Mesodermal cell (in vitro differentiated cells): ENCODE measurements around the gene ZFHX2.

Experiments used
- H3K27ac ChIP-seq: 2 replicates; pipeline ENCODE4 v1.7.0; 2013; ENCODE audit warnings: mild to moderate bottlenecking, low read depth, low read length, moderate library complexity; ENCODE audit not compliant: severe bottlenecking
- H3K36me3 ChIP-seq: 2 replicates; pipeline ENCODE4 v1.7.1; 2013; ENCODE audit warnings: mild to moderate bottlenecking, low read length, moderate library complexity; ENCODE audit not compliant: control insufficient read depth, insufficient read depth
- H3K4me1 ChIP-seq: one replicate; pipeline ENCODE4 v1.7.1; 2013; ENCODE audit warnings: mild to moderate bottlenecking, low read length; ENCODE audit not compliant: insufficient read depth, control insufficient read depth, poor library complexity, severe bottlenecking
- H3K4me3 ChIP-seq: 2 replicates; pipeline ENCODE4 v1.7.0; 2013; ENCODE audit warnings: low read length, control low read depth, mild to moderate bottlenecking; ENCODE audit not compliant: insufficient read depth, poor library complexity, severe bottlenecking; ENCODE audit errors: extremely low read depth
- H3K9me3 ChIP-seq: 2 replicates; pipeline ENCODE4 v1.7.1; 2013; ENCODE audit warnings: mild to moderate bottlenecking, low read length, moderate library complexity; ENCODE audit not compliant: control insufficient read depth
- WGBS, 2 experiments: methylation state at CpG; one replicate each; pipeline ENCODE4 v1.1.5; 2013; ENCODE audit warnings: missing lambda C conversion rate in 2 of 2; ENCODE audit not compliant: insufficient coverage in 2 of 2; 5-methylcytosine and 5-hydroxymethylcytosine counted together

ZFHX2 gene

DNA sequence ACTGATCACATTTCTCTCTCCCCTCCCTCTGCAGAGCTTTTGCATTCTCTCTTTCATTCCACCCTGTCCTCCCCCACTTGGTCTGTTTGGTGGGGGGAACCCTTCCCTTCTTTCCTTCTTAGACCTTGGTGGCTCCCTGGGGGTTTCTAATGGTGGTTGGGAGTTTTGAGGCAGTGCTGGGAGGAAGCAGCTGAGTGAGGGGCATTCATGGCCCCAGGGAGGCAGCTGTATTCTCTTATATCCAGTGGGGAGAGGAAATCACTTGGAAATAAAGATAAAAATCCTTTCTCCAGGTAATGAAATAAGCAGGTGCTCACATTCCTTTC, 68.8 kb downstream of the ZFHX2 start:
- Histone ChIP-seq H3K4me1 (peaks cover 7% of the 10 kb centered on the region), H3K27ac (peak overlapping the region; percentile 36), H3K9me3 (no peaks in the 10 kb centered on the region), H3K4me3 (no peak overlapping the region), H3K36me3 (peaks cover 30% of the 10 kb centered on the region)

DNA sequence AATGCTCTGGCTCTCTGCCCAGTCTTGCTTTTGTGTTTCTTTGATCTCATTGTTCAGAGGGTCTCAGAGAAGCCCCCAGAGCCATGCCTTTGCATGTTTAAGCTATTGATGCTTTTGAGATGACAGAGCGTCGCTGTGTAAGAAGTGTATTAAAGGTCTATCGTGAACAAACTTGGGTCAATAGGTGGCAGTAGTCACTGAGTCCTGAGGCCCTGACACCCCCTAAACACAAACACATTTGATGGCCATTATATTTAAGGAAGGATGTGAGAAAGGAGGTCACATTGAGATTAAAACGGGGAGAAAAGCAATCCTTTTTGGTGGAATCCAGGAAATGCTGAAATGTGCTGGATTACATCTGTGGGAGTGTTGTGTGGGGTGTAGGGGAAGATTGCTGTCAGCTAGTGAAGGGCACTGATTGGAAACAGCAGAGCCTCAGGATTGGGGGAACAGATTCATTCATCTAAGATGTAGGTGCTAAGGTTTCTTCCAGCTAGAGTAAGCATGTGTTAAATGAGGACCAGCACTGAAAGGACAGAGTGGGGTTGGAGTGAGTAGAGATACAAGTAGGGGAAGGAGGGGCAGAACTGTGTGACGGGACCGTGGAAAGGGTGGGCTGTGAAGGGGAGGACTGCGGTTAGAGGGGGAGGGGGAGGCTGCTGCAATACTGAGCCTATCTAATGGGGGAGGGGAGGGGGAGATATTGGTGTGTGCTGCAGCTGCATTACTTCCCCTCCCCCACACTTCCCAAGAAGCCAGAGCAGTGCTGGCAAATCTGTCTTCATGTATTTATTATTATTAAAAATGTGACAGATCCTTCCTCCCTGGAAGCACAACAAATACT, 69.4 kb downstream of the ZFHX2 start:
- Histone ChIP-seq H3K36me3 (peaks cover 35% of the 10 kb centered on the region), H3K4me1 (peaks cover 7% of the 10 kb centered on the region), H3K27ac (no peak overlapping the region), H3K4me3 (no peak overlapping the region), H3K9me3 (no peaks in the 10 kb centered on the region)
- WGBS, 2 experiments: 14 to 34% methylated on average over 1 to 3 of the region's 7 CpGs

DNA sequence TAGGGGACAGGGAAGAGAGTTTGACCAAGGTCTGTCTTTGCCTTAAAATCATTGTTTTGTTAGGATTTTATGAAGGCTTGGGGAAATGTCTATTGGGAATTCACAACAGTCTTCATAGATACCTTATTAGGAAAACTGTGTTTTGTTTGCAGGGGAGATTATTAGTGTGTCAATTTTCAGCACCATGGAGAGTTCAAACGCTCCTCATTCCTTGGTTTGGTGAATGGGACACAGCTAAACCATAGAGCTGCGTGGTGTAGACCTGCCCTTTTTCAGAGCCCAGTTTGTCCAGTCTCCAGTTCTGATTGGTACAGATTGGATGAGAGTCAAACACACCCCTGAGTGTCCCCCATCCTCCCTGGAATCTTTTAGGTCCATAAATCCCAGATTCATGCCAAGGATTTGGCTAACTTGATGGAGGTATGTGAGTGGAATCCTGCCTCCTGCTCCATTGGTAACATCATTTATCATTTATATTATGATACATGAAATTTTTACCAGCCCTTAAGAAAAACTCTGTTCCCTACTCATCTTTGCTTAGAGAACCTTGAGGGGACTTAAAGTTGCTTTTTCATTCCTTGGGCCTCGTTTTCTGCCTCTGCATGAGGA, 70.1 kb downstream of the ZFHX2 start:
- Histone ChIP-seq H3K27ac (no peak overlapping the region), H3K4me1 (peaks cover 7% of the 10 kb centered on the region), H3K9me3 (no peaks in the 10 kb centered on the region)

DNA sequence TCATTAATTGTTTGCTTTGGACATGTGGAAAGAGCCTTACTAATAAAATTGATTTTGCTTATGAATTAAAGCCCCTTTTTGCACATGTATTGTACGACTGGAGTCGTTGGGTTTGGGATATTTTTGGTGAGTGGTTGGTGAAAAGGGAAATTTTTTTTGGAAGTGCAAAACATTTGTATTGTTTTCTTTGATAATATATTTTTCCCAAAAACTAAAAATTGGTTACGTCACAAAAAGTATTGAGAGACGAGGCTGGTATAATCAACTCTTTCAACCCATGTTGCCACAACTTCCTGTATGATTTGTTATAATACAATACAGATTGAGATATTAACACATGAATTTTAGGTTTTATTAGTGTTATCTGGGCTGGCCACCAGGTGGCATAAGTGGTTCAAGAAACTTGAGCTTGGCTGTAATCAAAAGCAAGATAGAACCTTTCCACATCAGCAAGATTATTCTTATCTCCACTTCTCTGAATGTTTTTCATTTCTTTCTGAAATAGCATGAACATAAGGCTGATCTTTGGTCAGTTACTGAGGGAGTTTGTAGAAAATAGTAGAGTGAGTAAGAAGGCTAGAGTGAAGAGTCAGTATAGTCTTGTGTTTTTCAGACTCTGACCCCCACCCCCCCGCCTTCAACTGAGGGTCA, 73.3 kb downstream of the ZFHX2 start:
- H3K4me1 ChIP-seq: peaks cover 7% of the 10 kb centered on the region
- H3K36me3 ChIP-seq: peaks cover 72% of the 10 kb centered on the region
- WGBS, 2 experiments: no CpG with 5 or more reads among the region's 5 CpGs
- no peak overlapping the region for H3K4me3 ChIP-seq
- no peaks in the 10 kb centered on the region for H3K9me3 ChIP-seq
- no peak overlapping the region for H3K27ac ChIP-seq

More for the DNA sequence above, 70.1 kb downstream of the ZFHX2 start:
- no peak overlapping the region for H3K4me3 ChIP-seq
- WGBS, 2 experiments: 50 to 64% methylated on average over 3 of the region's 3 CpGs
- H3K36me3 ChIP-seq: peaks cover 43% of the 10 kb centered on the region

DNA sequence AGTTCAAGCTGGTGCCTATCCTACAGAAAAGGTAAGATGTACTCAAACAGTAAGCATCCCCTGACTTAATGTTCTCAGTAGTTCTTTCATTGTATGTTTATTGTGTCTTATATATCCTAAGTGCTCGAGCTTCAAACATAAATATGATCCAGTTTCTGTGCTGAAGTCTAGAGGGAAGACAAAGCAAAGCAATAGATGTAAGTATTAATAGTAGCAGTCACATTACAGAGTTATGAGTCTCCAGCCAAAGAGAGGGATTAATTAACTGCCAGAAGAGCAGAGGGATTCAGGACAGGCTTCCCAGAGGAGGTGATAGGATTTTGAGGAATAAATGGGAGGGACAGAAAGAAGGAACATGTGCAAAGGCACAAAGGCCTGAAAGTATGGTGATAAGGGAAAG, 80.6 kb downstream of the ZFHX2 start:
- WGBS, 2 experiments: 100% methylated on average over 1 of the region's 1 CpG; no CpG with 5 or more reads in 1 of the 2 experiments
- peaks cover 5% of the 10 kb centered on the region for H3K9me3 ChIP-seq
- H3K4me1 ChIP-seq: peaks cover 4% of the 10 kb centered on the region
- H3K36me3 ChIP-seq: peaks cover 54% of the 10 kb centered on the region
- no peak overlapping the region for H3K27ac ChIP-seq
- no peak overlapping the region for H3K4me3 ChIP-seq
